Mesodermal cell (in vitro differentiated cells): ENCODE data around the gene HMCN2.

Experiments used
- H3K27ac ChIP-seq: 2 replicates; pipeline ENCODE4 v1.7.0; 2013; ENCODE audit warnings: mild to moderate bottlenecking, low read depth, low read length, moderate library complexity; ENCODE audit not compliant: severe bottlenecking
- H3K36me3 ChIP-seq: 2 replicates; pipeline ENCODE4 v1.7.1; 2013; ENCODE audit warnings: mild to moderate bottlenecking, low read length, moderate library complexity; ENCODE audit not compliant: control insufficient read depth, insufficient read depth
- H3K4me1 ChIP-seq: one replicate; pipeline ENCODE4 v1.7.1; 2013; ENCODE audit warnings: mild to moderate bottlenecking, low read length; ENCODE audit not compliant: insufficient read depth, control insufficient read depth, poor library complexity, severe bottlenecking
- H3K4me3 ChIP-seq: 2 replicates; pipeline ENCODE4 v1.7.0; 2013; ENCODE audit warnings: low read length, control low read depth, mild to moderate bottlenecking; ENCODE audit not compliant: insufficient read depth, poor library complexity, severe bottlenecking; ENCODE audit errors: extremely low read depth
- H3K9me3 ChIP-seq: 2 replicates; pipeline ENCODE4 v1.7.1; 2013; ENCODE audit warnings: mild to moderate bottlenecking, low read length, moderate library complexity; ENCODE audit not compliant: control insufficient read depth
- WGBS, 2 experiments: methylation state at CpG; one replicate each; pipeline ENCODE4 v1.1.5; 2013; ENCODE audit warnings: missing lambda C conversion rate in 2 of 2; ENCODE audit not compliant: insufficient coverage in 2 of 2; 5-methylcytosine and 5-hydroxymethylcytosine counted together

HMCN2 gene

DNA sequence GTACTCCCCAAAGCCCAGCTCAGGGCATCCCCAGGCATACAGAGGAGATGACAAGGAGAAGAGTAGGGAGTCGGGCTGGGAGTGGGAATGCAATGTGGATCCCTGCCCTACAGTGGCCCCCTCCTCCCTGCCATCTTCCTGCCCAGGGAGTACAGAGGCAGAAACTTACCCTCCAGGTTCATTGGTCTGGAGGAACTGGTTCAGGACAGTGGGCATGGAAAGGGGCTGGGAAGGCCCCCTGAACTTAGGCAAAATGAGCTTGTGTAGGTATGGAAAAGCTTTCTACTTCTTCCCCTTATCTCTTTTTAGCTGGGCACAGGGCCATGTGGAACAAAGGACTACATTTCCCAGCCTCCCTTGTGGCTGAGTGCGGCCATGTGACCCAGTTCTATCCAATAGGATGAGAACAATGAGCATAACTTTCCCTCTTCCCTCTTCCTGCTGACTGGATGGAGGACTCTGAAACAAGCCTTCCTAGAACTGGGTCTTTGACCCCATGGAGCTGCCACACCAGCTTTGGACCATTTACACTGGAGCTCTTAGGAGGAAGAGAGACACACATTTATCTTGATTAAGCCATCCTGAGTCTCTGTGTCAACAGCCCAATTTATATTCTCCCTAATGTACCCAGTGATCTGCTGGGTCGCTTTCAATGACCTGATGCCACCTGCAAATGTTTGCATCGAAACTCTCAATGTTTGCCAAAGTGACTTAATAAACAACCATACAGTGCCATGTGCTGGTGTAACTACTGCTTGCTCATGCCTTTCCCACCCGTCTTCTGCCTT, 25.0 kb upstream of the HMCN2 start:
- WGBS, 2 experiments: 67 to 88% methylated on average over 3 to 4 of the region's 5 CpGs
- Histone ChIP-seq H3K27ac (no peak overlapping the region), H3K4me1 (peaks cover 15% of the 10 kb centered on the region), H3K9me3 (no peaks in the 10 kb centered on the region), H3K36me3 (peaks cover 18% of the 10 kb centered on the region), H3K4me3 (no peak overlapping the region)

DNA sequence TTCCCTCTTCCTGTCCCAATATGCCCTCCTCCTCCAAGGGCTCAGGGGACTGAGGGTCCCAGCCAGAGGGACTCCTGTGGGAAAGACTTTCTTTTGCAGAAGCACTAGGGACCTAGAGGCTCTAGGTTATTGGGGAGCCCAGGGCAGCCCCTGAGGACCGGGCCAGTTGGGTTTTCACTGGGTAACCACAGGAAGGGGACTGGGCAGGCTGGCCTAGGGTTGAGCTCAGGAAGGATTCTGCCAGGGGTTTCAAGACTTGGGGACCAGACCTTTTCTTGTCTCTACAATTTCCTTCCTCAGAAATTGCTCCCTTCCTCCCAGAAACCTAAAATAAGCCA, 24.4 kb upstream of the HMCN2 start:
- H3K27ac ChIP-seq: no peak overlapping the region
- H3K36me3 ChIP-seq: peaks cover 15% of the 10 kb centered on the region
- H3K4me1 ChIP-seq: peaks cover 15% of the 10 kb centered on the region
- H3K9me3 ChIP-seq: no peaks in the 10 kb centered on the region
- H3K4me3 ChIP-seq: no peak overlapping the region
- 100% methylated on average over 1 of the region's 1 CpG for WGBS, 2 experiments

DNA sequence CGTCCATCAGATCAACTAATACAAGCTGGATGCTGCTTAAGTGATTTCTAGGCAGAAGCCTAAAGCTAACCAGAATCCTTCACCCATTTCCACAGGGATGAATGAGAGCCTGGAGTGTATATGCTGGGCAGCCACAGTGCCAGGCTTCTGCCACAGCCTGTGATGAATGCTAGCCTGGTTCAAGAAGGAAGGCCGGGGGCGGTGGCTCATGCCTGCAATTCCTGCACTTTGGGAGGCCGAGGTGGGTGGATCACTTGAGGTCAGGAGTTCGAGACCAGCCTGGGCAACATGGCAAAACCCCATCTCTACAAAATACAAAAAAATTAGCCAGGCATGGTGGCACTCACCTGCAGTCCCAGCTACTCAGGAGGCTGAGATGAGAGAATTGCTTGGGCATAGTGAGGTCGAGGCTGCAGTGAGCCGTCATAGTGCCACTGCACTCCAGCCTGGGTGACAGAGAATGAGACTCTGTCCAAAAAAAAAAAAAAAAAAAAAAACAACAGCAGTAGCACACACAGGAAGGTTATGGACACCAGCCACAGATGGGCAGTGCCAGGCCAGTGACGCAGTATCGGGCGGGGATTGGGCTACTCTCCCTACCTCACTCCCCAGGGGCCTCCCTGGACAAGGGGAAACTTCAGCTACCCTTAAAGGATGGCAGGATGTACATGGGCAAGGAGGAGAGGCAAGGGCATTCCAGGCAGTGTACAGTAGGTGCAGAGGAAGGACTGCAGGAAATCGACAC, 23.1 kb upstream of the HMCN2 start:
- Histone ChIP-seq H3K36me3 (peaks cover 8% of the 10 kb centered on the region), H3K4me1 (peaks cover 4% of the 10 kb centered on the region), H3K27ac (no peak overlapping the region), H3K4me3 (no peak overlapping the region), H3K9me3 (no peaks in the 10 kb centered on the region)
- WGBS, 2 experiments: 75 to 88% methylated on average over 6 to 8 of the region's 11 CpGs

DNA sequence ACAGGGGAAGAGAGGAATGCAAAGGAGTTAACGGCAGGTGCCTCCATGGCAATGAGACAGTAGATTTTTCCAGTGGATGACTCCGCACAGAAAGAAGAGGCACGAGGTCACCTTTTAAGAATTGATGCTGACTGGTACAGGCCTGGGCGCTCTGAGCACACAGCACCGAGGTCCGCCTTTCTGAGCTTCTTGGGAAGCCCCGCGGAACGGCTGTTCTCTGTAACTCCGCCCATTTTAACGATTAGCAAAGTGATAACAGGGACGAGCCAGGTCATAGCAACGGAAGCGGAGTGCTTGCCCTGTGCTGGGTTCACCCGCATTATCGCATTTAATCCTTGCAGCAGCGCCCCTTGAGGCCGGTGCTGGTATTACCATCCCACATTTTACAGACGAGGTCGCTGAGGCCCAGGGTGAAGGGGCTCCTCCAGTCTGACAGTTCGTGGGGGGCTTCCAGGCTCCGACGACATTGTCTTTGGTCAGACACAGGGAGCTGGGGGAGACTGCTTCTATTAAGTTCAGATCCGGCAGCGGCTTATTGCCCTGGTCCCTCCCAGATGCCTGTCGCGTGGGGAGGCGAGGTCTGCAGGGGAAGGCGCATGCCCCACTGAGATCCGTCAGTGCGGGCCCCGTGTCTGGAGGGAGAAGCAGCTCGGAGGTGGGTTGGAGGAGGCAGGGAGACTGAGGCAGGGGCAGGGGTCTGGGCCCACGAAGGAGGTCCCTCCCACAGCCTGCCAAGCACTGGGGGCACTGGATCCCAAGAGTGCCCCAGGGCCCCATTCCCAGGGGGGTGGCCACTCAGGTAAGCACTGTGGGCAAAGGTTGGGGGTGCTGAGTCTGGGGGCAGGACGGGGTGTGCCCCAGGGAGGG, 22.3 kb upstream of the HMCN2 start:
- WGBS, 2 experiments: 25 to 40% methylated on average over 27 to 31 of the region's 35 CpGs
- H3K27ac ChIP-seq: no peak overlapping the region
- peaks cover 4% of the 10 kb centered on the region for H3K4me1 ChIP-seq
- peaks cover 5% of the 10 kb centered on the region for H3K36me3 ChIP-seq
- no peak overlapping the region for H3K4me3 ChIP-seq
- H3K9me3 ChIP-seq: no peaks in the 10 kb centered on the region

DNA sequence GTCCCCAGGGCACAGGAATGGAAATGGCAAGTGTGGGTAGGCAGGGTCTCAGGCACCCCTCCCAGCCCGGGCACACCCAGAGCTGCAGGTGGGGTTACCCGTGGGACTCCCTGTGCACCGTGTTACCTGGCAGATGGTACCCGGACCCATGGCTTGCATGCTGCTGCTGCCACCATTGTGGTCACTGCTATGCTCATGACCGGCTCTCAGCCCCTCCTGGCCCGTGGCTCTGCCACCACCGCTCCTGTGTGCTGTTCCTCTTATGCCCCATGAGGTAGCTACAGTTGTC, 21.7 kb upstream of the HMCN2 start:
- H3K27ac ChIP-seq: no peak overlapping the region

DNA sequence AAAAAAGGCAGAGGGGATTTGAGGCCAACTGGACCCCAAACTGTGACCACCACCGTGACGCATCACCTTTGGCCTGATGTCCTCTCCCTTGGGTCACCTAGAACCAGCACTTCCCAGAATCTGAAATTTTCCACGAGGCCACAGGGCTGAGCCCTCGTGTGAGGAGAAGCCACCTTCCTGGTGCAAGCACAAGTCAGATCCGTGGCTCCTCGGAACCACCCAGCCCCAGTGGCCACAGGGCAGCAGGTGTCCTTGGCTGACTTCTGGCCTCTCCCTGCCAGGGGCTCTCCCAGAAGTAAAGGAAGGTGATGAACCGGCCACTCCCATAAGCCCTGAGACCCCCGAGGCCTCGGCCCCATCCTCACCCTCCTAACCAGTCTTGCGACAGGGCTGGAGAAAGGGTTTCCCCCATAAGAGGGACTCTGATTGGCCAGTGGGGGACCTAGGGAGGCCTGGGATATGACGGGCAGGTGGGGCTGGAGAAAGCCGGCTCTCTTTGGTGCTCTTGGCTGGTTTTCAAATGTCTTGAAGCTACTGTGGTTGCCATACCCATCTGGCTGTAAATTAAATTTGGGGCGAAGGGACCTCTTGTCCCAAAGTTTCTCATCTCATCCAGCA, 20.9 kb upstream of the HMCN2 start:
- 84 to 94% methylated on average over 7 to 8 of the region's 13 CpGs for WGBS, 2 experiments
- no peak overlapping the region for H3K27ac ChIP-seq
- H3K4me3 ChIP-seq: no peak overlapping the region
- peaks cover 4% of the 10 kb centered on the region for H3K4me1 ChIP-seq
- no peaks in the 10 kb centered on the region for H3K36me3 ChIP-seq
- no peaks in the 10 kb centered on the region for H3K9me3 ChIP-seq

More for the DNA sequence above, 21.7 kb upstream of the HMCN2 start:
- H3K9me3 ChIP-seq: no peaks in the 10 kb centered on the region
- no peak overlapping the region for H3K4me3 ChIP-seq
- H3K36me3 ChIP-seq: no peaks in the 10 kb centered on the region
- peaks cover 4% of the 10 kb centered on the region for H3K4me1 ChIP-seq
- WGBS, 2 experiments: 90 to 92% methylated on average over 7 of the region's 7 CpGs

DNA sequence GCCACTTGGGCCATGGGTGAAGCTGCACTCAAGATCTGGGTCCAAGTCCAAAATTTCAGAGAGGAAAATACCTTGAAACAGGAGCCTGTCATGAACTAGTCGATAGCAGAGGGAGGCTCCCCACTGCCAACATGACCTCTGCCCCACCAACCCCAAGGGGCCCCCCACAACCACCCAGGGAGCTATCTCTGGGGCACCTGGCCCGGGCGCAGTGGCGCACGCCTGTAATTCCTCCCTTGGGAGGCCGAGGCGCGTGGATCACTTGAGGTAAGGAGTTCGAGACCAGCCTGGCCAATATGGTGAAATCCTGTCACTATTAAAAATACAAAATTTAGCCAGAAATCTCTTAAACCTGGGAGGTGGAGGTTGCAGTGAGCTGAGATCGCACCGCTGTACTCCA, 20.1 kb upstream of the HMCN2 start:
- Histone ChIP-seq H3K4me1 (no peaks in the 10 kb centered on the region), H3K9me3 (no peaks in the 10 kb centered on the region), H3K27ac (no peak overlapping the region), H3K36me3 (no peaks in the 10 kb centered on the region), H3K4me3 (no peak overlapping the region)
- 83 to 93% methylated on average over 3 to 5 of the region's 11 CpGs for WGBS, 2 experiments

DNA sequence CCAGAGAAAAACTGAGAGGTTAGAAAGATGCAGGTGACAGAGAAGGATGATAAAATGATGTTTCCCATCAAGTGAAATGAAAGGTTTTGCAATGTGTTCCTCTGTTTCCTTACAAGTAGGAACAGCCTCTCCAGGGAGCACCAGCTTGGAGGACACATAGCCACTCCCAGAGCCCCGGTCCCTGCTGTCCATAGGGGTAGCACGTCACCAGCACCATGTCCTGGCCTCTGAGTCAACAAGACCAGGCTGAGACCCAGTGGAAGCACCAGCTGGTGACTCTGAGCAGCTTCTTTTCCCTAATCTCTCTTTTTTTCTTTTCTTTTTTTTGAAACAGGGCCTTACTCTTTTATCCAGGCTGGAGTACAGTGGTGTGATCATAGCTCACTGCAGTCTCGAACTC, 19.4 kb upstream of the HMCN2 start:
- Histone ChIP-seq H3K27ac (no peak overlapping the region), H3K4me3 (no peak overlapping the region), H3K4me1 (no peaks in the 10 kb centered on the region), H3K36me3 (no peaks in the 10 kb centered on the region), H3K9me3 (no peaks in the 10 kb centered on the region)
- 79 to 94% methylated on average over 2 of the region's 3 CpGs for WGBS, 2 experiments

DNA sequence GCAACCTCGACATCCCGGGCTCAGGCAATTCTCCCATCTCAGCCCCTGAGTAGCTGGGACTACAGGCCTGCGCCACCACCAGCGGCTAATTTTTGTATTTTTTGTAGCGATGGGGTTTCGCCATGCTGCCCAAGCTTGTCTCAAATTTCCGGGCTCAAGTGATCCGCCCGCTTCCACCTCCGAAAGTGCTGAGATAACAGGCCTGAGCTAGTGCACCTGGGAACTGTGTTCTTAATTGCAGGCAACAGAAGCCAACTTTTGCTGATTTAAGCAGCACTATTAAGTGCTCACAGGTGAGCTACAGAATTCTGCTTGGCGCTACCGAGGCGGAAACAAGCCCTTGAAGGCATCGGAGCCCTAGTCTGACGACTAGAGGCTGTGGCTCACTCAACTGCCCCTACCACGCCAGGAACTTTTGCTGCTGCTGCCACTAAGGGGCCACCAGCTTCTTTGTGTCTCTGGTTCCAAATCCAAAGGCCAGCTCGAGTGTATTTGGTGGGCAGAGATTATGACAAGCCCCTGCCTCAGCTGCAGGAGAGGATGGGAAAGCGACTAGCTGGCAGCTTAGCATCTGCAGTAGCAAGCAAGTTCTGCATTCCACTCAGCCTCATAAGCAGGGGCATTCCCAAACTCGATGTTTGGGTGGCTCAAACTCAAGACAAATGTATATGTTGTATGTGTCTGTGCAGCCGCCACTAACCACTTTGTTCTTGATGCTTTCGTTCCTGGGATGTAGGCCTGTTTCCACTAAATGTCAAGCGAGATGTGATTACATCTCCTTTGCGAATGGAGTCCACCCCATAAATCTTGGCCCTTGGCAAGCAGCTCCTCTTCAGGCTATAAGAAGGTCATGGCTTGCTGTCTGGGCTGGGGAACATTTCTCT, 10.6 kb upstream of the HMCN2 start:
- no peaks in the 10 kb centered on the region for H3K36me3 ChIP-seq
- H3K4me1 ChIP-seq: no peaks in the 10 kb centered on the region
- no peak overlapping the region for H3K27ac ChIP-seq
- H3K4me3 ChIP-seq: no peak overlapping the region
- 88 to 93% methylated on average over 22 to 23 of the region's 23 CpGs for WGBS, 2 experiments
- H3K9me3 ChIP-seq: no peaks in the 10 kb centered on the region

DNA sequence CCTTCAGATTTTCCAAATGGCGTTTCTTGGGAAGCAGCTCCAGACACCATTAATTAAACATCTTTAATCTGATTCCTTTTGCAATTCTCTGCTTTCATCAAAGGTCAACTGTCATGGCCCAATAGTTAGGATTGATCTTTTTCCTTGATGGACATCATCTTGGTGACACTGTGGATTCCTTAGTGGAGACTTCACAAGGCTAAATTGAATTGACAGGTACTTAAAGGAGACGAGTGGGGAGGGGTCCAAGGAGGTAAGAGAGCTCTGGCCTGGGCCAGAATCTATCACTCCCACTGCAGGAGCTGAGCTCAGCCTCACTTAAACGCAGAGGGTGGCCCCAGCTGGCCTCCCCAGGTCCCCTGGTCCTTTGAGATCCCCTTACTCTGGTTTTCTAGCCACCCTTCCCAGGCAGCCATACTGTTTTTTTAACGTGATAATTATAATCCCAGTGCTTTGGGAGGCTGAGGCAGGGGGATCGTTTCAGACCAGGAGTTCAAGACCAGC, 9.9 kb upstream of the HMCN2 start:
- no peak overlapping the region for H3K27ac ChIP-seq
- H3K36me3 ChIP-seq: no peaks in the 10 kb centered on the region
- H3K4me3 ChIP-seq: no peak overlapping the region
- H3K9me3 ChIP-seq: no peaks in the 10 kb centered on the region
- WGBS, 2 experiments: 89 to 92% methylated on average over 4 of the region's 5 CpGs
- no peaks in the 10 kb centered on the region for H3K4me1 ChIP-seq
